Measurements from ENCODE around the gene HEXD.
"Not testable (repeated sequence)": the region's sequence is repeated elsewhere in the genome, so short reads cannot be mapped to it uniquely, and the experiment has no call there.

Gene HEXD

GRCh38 chr17:82397449-82398335 lies 20.5 kb upstream of the HEXD start:
- DNase-seq: no peak

DNA sequence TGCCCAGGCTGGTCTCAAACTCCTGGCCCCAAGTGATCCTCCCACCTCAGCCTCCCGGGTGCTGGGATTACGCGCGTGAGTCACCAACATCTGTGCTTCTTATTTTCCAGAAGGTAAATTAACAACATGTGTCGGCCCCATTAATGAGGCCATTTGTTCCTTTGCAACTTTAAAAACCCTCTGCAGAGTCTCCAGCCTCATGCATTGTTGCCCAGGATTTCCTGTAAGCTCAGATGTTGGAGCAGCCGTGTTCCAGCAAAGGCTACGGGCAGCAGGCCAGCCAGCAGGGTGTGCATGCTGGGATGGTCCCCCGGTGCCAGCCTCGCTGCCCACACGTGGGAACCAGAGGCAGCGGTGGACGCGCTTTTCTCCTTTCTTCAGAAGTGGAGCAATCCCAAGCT lies 19.1 kb upstream of the HEXD start:
- no peak for DNase-seq

DNA sequence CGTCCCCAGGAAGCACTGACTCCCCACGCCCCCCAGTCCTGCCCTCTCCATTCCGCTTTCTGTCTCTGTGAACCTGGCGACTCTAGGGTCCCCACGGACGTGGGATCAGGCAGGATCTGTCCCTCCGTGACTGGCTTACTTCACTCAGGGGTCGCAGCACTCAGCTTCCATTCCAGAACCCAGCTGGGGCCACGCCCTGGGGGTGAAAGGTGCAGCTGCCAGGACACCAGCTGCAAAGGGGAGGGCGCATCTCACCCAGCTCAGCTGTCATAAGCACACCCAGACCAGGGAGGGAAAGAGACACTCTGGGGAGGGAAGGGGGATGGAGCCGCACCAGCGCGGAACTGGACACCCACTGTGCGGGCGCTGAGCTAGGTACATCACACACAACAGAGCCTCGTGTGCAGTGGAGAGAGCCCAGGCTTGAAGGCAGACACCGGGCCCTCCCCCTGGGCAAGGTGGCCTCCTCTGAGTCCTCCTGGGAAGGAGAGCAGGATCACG lies 18.5 kb upstream of the HEXD start:
- DNase-seq: no peak

- no peak for DNase-seq
Measured at GRCh38 chr17:82400206-82400605, 17.9 kb upstream of the HEXD start.

- no peak for DNase-seq
Measured at GRCh38 chr17:82400830-82401229, 17.3 kb upstream of the HEXD start.

- no peak for DNase-seq
Measured at GRCh38 chr17:82402865-82403264, 15.3 kb upstream of the HEXD start.

GRCh38 chr17:82403662-82404660 lies 14.2 kb upstream of the HEXD start:
- no peak for DNase-seq

DNA sequence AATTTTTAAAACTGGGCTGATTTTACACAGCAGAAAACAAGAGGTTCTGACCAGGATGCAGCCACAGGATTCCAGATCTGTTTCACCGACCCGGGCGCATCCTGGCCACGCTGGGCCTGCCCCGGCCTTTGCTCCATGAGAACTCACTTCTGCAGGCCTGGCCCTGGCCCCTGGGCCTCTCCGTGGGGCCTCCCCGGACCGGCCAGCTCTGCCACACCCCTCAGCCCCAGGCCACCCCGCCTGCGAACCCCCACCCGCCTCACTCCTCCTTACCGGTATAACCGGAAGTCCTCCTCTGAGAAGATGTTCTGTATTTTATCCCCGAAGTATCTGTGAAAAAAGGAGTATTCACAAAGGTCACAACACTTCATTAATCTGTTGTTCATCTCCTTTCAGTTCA lies 13.1 kb upstream of the HEXD start:
- DNase-seq: no peak

GRCh38 chr17:82406131-82406671 lies 11.9 kb upstream of the HEXD start:
- DNase-seq: no peak

GRCh38 chr17:82407255-82407654 lies 10.9 kb upstream of the HEXD start:
- no peak for DNase-seq

DNA sequence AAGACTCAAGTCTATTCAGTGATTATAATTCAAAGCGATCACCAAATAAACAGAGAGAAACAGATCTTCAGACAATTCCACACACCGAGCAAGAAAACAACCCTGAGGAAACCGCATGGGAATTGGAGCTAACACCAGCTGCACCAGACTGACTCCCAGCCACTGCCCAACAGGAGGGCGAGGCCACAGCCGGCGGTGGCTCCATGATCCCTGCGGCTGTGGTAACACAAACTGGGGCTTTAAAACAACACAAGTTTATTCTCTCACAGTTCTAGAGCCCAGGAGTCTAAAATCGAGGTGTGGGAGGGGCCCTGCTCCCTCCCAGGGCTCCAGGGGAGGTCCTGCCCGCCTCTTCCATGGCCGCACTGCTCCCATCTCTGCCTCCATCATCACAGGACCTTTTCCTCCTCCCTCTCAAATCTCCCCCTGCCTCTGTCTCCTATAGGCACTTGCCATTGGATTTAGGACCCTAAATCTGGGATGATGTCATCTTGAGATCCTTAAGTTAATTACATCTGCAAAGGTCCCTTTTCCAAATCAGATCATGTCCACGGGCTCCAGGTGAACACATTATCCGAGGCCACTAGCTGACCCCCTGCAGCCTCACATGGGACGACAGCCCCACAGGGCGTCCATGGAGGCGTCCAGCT lies 9.7 kb upstream of the HEXD start:
- no peak for DNase-seq

GRCh38 chr17:82408938-82409318 lies 9.2 kb upstream of the HEXD start:
- no peak for DNase-seq

- no peak for DNase-seq
Measured at GRCh38 chr17:82410014-82410716, 8.0 kb upstream of the HEXD start.

DNA sequence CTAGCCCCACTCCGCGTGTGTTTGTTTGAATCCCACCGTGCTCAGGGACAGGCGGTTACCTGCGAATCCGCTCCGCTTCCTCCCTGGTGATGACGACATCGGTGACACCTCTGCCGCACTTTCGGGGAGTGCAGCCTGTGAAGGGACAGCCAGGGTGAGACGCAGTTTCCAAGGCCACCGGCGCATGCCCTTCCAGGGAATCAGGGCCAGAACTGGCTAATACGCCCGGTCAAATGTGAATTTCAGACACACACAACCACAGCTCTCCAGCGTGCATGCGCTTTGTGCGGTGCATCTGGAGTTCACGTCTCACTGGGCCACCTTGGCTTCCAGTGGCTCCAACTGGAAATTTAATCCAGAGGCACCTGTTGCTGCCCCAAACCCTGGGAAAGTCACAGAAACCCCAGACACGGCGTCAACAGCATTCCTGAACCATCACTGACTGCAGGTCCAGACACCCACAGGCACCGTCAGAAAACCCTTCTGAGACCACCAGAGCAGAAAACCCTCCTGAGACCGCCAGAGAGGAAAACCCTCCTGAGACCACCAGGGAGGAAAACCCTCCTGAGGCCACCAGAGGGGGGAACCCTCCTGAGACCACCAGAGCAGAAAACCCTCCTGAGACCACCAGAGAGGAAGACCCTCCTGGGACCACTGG lies 6.6 kb upstream of the HEXD start:
- no peak for DNase-seq

GRCh38 chr17:82412081-82412480 lies 6.1 kb upstream of the HEXD start:
- DNase-seq: not testable (repeated sequence)

DNA sequence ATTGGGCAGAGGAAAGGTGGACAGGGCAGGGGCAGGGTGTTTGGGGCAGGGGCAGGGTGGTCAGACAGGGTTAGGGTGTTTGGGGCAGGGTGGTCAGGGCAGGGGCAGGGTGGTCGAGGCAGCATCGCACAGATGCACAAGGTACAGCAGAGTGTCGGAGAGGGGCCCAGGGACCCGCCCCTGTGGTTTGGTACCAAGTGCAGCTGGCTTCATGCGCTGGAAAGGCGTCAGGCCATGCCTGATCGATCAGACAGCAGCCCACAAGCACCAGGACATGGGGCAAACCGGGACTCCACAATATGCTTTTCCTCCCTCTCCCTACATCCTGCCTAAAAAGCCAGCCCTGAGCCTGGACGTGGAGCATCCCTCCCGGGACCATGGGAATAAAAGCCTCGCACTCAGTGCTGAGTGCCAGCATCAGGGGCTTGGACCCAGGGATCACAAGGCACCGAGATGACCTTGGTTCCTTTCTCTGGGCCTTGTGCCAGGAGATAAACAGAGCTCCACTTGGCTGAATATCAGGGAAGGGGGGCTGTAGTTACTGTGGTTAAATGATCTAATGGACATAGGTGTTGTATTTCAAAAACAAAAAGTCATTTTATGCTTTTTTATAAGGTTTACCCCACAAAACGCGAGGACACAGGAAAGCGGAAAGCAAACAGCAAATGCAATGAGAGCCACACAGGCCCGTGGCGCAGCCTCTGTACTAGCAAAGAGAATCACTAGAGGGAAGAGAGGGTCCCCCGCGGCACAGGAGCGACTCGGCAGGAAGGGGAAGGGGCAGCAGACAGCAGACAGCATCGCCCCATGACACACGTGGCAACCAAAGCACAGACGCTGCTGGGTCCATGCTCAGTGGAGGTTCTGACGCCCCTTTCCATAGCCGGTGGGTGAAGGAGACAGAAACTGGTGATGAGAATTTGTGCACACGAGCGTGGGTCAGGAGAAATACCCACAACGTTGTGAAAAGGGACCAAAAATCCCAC lies 5.3 kb upstream of the HEXD start:
- peak; percentile 44 for DNase-seq

DNA sequence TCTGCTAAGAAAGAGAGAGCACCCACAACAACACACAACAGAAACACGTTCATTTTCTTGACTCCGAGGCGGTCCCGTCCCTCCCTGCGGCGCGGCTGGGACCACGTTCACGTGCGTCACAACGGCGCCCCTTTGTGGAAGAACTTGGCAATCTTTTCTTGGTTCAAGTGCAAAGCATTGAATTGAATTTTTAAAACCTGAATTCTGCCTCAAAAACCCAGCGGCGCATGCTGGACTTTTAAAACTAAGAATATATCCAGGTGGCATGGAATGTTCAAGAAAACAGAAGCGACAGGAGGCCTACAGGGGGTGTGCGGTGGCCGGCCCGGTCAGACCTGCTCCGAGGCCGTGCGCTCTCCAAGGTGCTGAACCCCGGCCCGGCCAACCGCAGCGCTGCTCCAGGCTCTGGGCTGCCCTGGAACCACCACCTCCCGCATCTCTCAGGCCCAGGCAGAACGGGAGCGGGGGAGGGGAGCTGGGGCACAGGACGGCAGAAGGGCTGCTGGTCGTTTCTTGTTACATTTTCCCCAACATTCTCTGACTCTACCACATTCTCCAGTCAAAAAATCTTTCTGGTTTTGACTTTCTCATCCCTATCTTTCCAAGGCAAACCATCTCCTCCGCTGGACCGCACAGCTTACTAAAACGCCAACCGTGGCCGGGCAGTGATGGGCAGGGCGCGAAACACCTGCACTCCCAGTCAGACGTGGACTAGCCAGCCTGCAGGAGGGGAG lies 3.4 kb upstream of the HEXD start:
- DNase-seq: no peak

DNA sequence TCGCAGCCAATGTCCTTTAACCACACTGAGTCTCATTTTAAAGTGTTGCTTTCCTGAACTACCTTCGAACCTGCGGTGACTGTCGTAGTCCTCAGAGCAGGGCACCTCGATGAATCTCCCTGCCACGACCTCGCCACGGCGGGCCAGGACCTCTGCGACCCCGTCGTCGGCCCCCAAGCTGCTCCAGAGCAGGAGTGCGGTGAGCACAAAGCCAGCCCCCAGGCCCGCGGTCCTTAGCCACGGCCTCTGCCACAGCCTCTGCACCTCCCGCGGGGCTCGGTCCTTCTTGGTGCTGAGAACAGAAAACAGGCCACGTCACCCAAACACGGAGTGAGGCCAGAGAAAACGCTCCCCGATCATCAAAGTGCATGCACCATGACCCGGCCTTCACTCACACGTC lies 2.8 kb upstream of the HEXD start:
- no peak for DNase-seq

DNA sequence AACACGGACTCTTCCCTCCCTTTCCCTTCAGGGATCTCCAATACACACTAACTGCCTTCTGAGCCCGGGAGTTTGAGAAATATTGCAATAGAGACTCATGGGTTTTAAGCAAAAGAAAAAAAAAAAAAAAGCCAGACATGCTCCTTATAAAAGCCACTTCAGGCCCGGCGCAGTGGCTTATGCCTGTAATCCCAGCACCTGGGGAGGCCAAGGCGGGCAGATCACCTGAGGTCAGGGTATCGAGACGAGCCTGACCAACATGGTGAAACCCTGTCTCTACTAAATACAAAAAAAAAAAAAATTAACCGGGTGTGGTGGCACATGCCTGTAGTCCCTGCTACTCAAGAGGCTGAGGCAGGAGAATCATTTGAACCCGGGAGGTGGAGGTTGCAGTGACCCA lies 2.4 kb upstream of the HEXD start:
- DNase-seq: no peak

DNA sequence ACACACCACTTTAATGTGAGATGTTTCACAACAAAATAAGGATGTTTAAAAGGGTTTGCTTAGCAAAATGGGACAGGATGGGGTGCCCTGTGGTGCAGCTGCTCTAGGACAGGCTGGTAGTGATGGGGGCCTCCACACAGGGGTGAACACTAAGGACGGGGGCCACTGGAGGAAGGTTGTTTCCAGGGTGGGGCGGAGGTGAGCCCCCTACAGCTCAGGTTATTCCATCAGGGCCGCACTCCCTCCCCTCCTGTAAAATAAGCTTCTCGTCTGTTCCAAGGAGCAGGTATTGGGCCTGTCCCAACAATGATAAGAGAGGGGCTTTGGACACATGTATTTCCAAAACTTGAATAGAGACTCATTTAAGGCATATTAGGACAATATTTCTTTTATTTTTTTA lies 1.9 kb upstream of the HEXD start:
- no peak for DNase-seq
